HG02571 (cell line): Measurements from ENCODE around the gene SOX21.

Experiments used
- ATAC-seq: cut with Tn5 transposase; IDR thresholded peaks from one replicate; pipeline ENCODE4 v1.9.1; 2021; ENCODE audit warnings: mild to moderate bottlenecking, moderate library complexity; ENCODE audit not compliant: unreplicated experiment

The SOX21 gene

DNA sequence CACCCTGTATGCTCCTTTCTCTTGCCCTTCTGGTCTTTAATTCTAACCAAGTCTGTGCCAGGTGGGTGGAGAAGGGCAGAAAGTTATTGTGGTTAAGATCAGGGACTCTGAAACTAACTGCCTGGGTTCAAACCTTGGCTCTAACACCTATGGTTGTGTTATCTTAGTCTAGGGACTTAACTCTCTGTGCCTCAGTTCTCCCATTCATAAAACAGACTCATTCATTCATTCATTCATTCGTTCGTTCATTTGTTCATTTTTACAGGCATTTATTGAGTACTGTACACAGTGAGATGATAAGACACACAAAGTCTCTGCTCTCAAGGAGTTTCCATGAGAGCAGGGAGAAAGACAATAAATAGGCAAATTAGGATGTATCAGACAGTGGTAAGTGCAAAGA lies 30.1 kb downstream of the SOX21 start:
- ATAC-seq, result no peak

- no peak for ATAC-seq
These were observed 32.7 kb downstream of the SOX21 start for GRCh38 chr13:94679614-94680013.

DNA sequence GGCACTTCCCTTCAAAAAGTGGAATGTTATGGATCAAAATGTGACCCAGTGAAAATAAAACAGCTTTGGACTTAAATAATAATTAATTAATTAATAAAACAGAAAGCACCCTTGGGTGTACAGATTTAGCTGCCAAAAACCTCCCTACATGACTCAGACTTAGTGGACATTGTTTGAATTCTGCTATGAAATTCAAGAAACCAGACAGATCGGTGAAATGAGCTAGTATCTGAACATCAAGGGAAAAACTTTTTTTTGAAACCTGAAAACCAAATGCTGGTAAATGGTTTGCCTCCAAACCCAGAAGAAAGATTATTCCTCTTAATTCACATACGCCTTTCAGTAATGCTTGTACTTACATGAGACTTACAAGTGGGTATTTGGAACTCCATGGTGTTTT lies 33.5 kb downstream of the SOX21 start:
- ATAC-seq, result no peak

- ATAC-seq, result no peak
These were observed 34.5 kb downstream of the SOX21 start for GRCh38 chr13:94677799-94678198.

- no peak for ATAC-seq
These were observed 37.6 kb downstream of the SOX21 start for GRCh38 chr13:94674609-94675348.

- no peak for ATAC-seq
These were observed 38.5 kb downstream of the SOX21 start for GRCh38 chr13:94673851-94674250.

GRCh38 chr13:94672400-94672799 lies 39.9 kb downstream of the SOX21 start:
- no peak for ATAC-seq

DNA sequence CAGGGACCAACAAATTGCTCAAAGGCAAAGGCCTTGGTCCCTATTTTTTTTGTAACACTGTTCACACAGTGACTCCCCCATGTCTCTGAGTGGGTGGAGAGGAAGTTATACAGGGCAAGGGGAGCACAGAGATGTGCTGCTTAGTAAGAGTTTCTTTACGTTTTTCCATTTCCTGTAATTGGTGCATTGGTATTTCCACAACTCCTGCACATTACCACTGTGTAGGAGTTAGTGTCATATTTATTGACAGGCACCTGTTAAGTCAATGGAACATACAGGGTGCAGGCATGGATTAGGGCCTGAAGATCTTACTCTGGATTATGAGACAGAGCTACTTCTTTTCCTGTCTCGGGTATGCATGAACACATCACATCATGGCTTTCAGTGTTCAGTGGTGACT lies 45.2 kb downstream of the SOX21 start:
- ATAC-seq, result no peak

GRCh38 chr13:94666065-94666464 lies 46.3 kb downstream of the SOX21 start:
- ATAC-seq, result no peak

DNA sequence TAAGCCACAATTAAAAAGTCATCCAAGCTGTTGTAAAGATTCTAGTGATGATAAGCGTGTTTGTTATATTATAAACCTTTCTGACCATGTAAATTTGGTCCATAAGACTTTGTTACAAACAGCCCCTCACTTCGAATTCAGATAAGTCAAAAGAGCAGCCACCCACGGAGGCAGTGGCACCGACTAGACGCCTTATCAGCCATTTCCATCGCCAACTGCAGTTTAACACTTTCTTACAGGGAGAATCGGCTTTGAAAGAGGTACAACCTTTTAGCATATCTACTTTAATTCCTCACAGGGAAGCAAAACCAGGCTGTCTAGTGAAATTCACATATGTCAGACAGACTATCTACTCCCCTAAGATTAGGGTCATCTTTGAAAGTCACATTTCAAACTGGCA lies 47.5 kb downstream of the SOX21 start:
- ATAC-seq, result no peak

- ATAC-seq, result no peak
These were observed 49.9 kb downstream of the SOX21 start for GRCh38 chr13:94662274-94662945.

GRCh38 chr13:94661406-94661805 lies 50.9 kb downstream of the SOX21 start:
- ATAC-seq, result no peak

GRCh38 chr13:94660695-94661326 lies 51.5 kb downstream of the SOX21 start:
- ATAC-seq, result no peak
